Uterus (tissue), 4 donors: ENCODE measurements around the gene WDFY1. TPM values are rescaled to one million over a fixed set of nuclear protein-coding genes. Genes with fewer than 3 reads are reported as not detected.

ENCODE experiments used
- DNase-seq, 2 donors: peaks; one replicate each; pipeline ENCODE4 v3.0.0-alpha.2; 2019 to 2020
- H3K27ac ChIP-seq, 2 donors: fragments of 200-600 bp; sonication (generic); 1 replicate in 1 of 2; 2 replicates in 1 of 2; pipeline ENCODE4 v1.5.1; 2016 to 2018
- H3K27me3 ChIP-seq, 2 donors: fragments of 200-600 bp; sonication (generic); one replicate each; pipeline ENCODE4 v1.5.1; 2018 to 2019; ENCODE audit warnings: control low read depth in 1 of 2
- H3K36me3 ChIP-seq, 2 donors: fragments of 200-600 bp; sonication (generic); one replicate each; pipeline ENCODE4 v1.5.1; 2019; ENCODE audit warnings: control low read depth in 1 of 2
- H3K4me1 ChIP-seq, 2 donors: fragments of 200-600 bp; sonication (generic); one replicate each; pipeline ENCODE4 v1.5.1; 2018 to 2019; ENCODE audit warnings: control low read depth in 1 of 2
- H3K4me3 ChIP-seq, 2 donors: fragments of 200-600 bp; sonication (generic); 1 replicate in 1 of 2; 2 replicates in 1 of 2; pipeline ENCODE4 v1.5.1; 2018 to 2019; ENCODE audit warnings: mild to moderate bottlenecking in 1 of 2
- H3K9me3 ChIP-seq, 2 donors: fragments of 200-600 bp; sonication (generic); one replicate each; pipeline ENCODE4 v1.5.1; 2019; ENCODE audit warnings: control low read depth in 1 of 2
- CTCF ChIP-seq, 4 experiments: fragments of 200-600 bp in 2 of 4; fragments of 450-650 bp in 2 of 4; sonication (generic) in 2 of 4; IDR thresholded peaks; one replicate each; pipeline ENCODE4 v1.5.1; 2016 to 2019; ENCODE audit warnings: antibody characterized with exemption in 4 of 4, mild to moderate bottlenecking in 2 of 4, moderate library complexity in 1 of 4
- POLR2A ChIP-seq, 2 donors: fragments of 450-650 bp; IDR thresholded peaks; one replicate each; pipeline ENCODE4 v1.6.1; 2016; ENCODE audit warnings: antibody characterized with exemption in 2 of 2, mild to moderate bottlenecking in 1 of 2, moderate library complexity in 1 of 2
- intact Hi-C: fragments of 100-400 bp; cut with DNase I; formaldehyde crosslinking; loops from one replicate; pipeline ENCODE4 v1.15.1; 2023; ENCODE audit warnings: low total_unique reads
- total RNA-seq, 4 donors: library from RNA; depleted of rRNA in 3 of 4; stranded (reverse); fragments of >200 nt in 3 of 4; gene quantifications; one replicate each; pipeline versions ENCODE4 v1.1.0 to v1.2.4, GENCODE V29; 2014 to 2023
- donor health status: DM: yes; HTN: yes; CAD: no.

WDFY1 gene
- total RNA-seq, 4 donors from 2014 or later = 17.2 to 112 (median 39.1) TPM

- Histone ChIP-seq H3K27ac (no peak overlapping the region), H3K4me3 (no peak overlapping the region), H3K4me1 (no peaks in the 10 kb centered on the region), H3K9me3 (no peaks in the 10 kb centered on the region), H3K27me3 (no peaks in the 10 kb centered on the region), H3K36me3 (no peaks in the 10 kb centered on the region)
- intact Hi-C loops = no loop called here
- no peak for TF ChIP-seq POLR2A (IDR thresholded peaks at IDR 0.05)
- no peak for TF ChIP-seq CTCF (IDR thresholded peaks at IDR 0.05)
- no peak for DNase-seq
Measured at GRCh38 chr2:223916181-223916920, 28.8 kb downstream of the WDFY1 start.

- intact Hi-C loops = no loop called here
- H3K27me3 ChIP-seq = no peaks in the 10 kb centered on the region
- DNase-seq = no peak
- TF ChIP-seq CTCF (IDR thresholded peaks at IDR 0.05) = no peak
- no peak for TF ChIP-seq POLR2A (IDR thresholded peaks at IDR 0.05)
- H3K36me3 ChIP-seq = no peaks in the 10 kb centered on the region
- H3K9me3 ChIP-seq = no peaks in the 10 kb centered on the region
- H3K4me3 ChIP-seq = no peak overlapping the region
- no peaks in the 10 kb centered on the region for H3K4me1 ChIP-seq
- H3K27ac ChIP-seq = no peak overlapping the region
Measured at GRCh38 chr2:223915071-223915470, 30.1 kb downstream of the WDFY1 start.

DNA sequence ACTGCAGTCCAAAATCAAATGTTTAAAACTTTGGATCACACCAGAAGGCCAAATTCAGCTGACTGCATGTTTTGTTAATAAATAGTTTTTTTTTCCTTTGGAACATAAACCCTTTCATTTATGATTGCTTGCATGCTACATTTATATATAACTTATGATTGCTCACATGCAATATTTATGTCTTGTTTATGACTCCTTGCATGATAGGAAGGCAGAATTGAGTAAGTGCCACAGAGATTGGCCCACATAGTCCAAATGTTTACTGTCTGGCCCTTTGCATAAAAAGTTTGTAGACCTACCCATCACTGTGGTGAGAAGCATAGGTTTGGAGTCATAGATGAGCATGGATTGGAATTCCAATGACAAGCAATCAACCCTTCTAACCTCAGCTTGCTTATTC is 30.8 kb downstream of the WDFY1 start:
- no peaks in the 10 kb centered on the region for H3K9me3 ChIP-seq
- intact Hi-C loops = no loop called here
- H3K27me3 ChIP-seq = no peaks in the 10 kb centered on the region
- H3K36me3 ChIP-seq = no peaks in the 10 kb centered on the region
- no peak overlapping the region for H3K27ac ChIP-seq
- TF ChIP-seq CTCF (IDR thresholded peaks at IDR 0.05) (no peak), POLR2A (IDR thresholded peaks at IDR 0.05) (no peak)
- H3K4me3 ChIP-seq = no peak overlapping the region
- DNase-seq = no peak
- no peaks in the 10 kb centered on the region for H3K4me1 ChIP-seq

DNA sequence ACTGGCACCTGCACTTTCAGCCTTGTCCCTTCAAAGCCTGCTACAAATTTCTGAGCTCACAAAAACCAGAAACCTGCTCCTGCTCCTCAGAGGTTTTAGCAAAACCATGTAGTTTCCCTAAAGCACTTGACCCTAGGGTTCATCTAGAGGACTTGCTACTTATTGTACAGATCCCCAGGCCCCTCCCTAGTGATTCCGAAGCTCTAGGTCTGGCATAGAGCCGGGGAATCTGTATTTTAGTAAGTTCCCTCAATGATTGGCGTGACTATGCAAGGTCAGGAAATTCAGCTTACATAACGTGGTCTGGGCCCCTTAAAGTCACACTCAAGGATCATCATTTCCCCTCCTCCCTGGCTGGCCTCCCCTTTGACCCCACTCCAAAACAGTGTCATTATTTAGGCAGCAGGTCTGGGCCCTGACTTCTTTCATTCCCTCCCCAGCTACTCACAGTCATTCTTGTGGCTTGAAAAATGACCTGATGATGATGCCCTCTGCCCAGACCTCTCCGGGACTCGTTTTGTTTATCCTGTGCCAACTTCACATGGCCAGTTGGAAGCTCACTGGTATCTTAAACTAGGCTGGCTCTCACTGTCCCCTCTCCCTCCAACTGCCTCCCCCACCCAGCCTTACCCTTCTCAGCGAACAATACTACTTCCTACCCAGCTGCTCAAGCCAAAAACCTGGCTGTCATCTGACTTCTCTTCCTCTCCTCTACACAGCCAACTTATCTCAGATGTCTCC is 36.0 kb downstream of the WDFY1 start:
- intact Hi-C loops = no loop called here
- no peak overlapping the region for H3K27ac ChIP-seq
- no peaks in the 10 kb centered on the region for H3K36me3 ChIP-seq
- no peak for DNase-seq
- no peak for TF ChIP-seq POLR2A (IDR thresholded peaks at IDR 0.05)
- TF ChIP-seq CTCF (IDR thresholded peaks at IDR 0.05) = no peak
- H3K9me3 ChIP-seq = no peaks in the 10 kb centered on the region
- no peaks in the 10 kb centered on the region for H3K27me3 ChIP-seq
- no peaks in the 10 kb centered on the region for H3K4me1 ChIP-seq
- no peak overlapping the region for H3K4me3 ChIP-seq

GRCh38 chr2:223908304-223908998 is 36.7 kb downstream of the WDFY1 start:
- Histone ChIP-seq H3K9me3 (no peaks in the 10 kb centered on the region), H3K27ac (no peak overlapping the region), H3K27me3 (no peaks in the 10 kb centered on the region), H3K4me1 (no peaks in the 10 kb centered on the region), H3K36me3 (no peaks in the 10 kb centered on the region), H3K4me3 (no peak overlapping the region)
- DNase-seq = no peak
- intact Hi-C loops = no loop called here
- TF ChIP-seq CTCF (IDR thresholded peaks at IDR 0.05) (no peak), POLR2A (IDR thresholded peaks at IDR 0.05) (no peak)
